ENCODE results near the gene LAMA2. TPM values are rescaled to one million over a fixed set of nuclear protein-coding genes. Genes with fewer than 3 reads are reported as not detected.

The LAMA2 gene
- polyA plus RNA-seq, 1 of the 3 experiments (the other 2 are of a cell fraction), result 0.92 TPM

GRCh38 chr6:129105793-129106192 is 222.9 kb downstream of the LAMA2 start:
- Histone ChIP-seq H3K4me3 (ENCODE audit: low read depth in 2 of 2, low read length in 1 of 2) (no peak overlapping the region), H3K27ac (ENCODE audit: low read depth in 2 of 2, low read length in 1 of 2) (no peak overlapping the region), H3K27me3 (ENCODE audit: insufficient read depth) (no peaks in the 10 kb centered on the region; the same call in 1 of the 2 replicates), H2AFZ (ENCODE audit: low read depth) (no peak overlapping the region), H3K36me3 (replicated peaks in 1 of 2; ENCODE audit: control insufficient read depth in 1 of 2, insufficient read depth in 2 of 2, low read length in 1 of 2) (no peaks in the 10 kb centered on the region), H3F3A (replicated peaks; ENCODE audit: insufficient read depth) (no peaks in the 10 kb centered on the region), H3K4me1 (ENCODE audit: control insufficient read depth in 1 of 2, insufficient read depth in 2 of 2, low read depth in 1 of 2, low read length in 1 of 2) (no peaks in the 10 kb centered on the region), H4K20me1 (ENCODE audit: insufficient read depth) (no peaks in the 10 kb centered on the region), H3K9ac (no peak overlapping the region), H3K79me2 (ENCODE audit: insufficient read depth) (no peaks in the 10 kb centered on the region), H3K9me2 (no peaks in the 10 kb centered on the region), H3K9me3 (no peaks in the 10 kb centered on the region), H3K4me2 (no peak overlapping the region)
- DNase-seq, result no peak
- TF ChIP-seq FOXM1 (IDR thresholded peaks at IDR 0.05; ENCODE audit: low read depth) (no peak), POLR2AphosphoS5 (IDR thresholded peaks at IDR 0.05; ENCODE audit: low read depth, low read length) (no peak), RXRA (IDR thresholded peaks at IDR 0.05; ENCODE audit: borderline replicate concordance, low read depth) (no peak), EP300 (IDR thresholded peaks at IDR 0.05; ENCODE audit: borderline replicate concordance in 1 of 2, low read depth in 1 of 2, low read length in 1 of 2) (no peak), GABPA (IDR thresholded peaks at IDR 0.05; ENCODE audit: low read depth) (no peak), IRF3 (IDR thresholded peaks at IDR 0.05; ENCODE audit: low read depth, low read length) (no peak), RFX5 (IDR thresholded peaks at IDR 0.05; ENCODE audit: low read length) (no peak), TCF12 (IDR thresholded peaks at IDR 0.05) (no peak), GATA2 (CRISPR knock-in tag; IDR thresholded peaks at IDR 0.05) (no peak), EZH2phosphoT487 (IDR thresholded peaks at IDR 0.05; ENCODE audit: borderline replicate concordance, low read depth) (no peak), USF1 (IDR thresholded peaks at IDR 0.05; ENCODE audit: borderline replicate concordance, low read depth) (no peak), FOXJ3 (CRISPR knock-in tag; IDR thresholded peaks at IDR 0.05) (no peak), ELF1 (IDR thresholded peaks at IDR 0.05) (no peak), NFIC (IDR thresholded peaks at IDR 0.05; ENCODE audit: borderline replicate concordance) (no peak), CHD2 (IDR thresholded peaks at IDR 0.05; ENCODE audit: low read length, partially characterized antibody) (no peak), FOSL2 (IDR thresholded peaks at IDR 0.05; ENCODE audit: borderline replicate concordance, low read depth) (no peak)
- TF ChIP-seq, protein P1, sequence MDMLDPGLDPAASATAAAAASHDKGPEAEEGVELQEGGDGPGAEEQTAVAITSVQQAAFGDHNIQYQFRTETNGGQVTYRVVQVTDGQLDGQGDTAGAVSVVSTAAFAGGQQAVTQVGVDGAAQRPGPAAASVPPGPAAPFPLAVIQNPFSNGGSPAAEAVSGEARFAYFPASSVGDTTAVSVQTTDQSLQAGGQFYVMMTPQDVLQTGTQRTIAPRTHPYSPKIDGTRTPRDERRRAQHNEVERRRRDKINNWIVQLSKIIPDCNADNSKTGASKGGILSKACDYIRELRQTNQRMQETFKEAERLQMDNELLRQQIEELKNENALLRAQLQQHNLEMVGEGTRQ (IDR thresholded peaks at IDR 0.05; ENCODE audit: borderline replicate concordance, low read depth, low read length), result no peak
- TF ChIP-seq, protein P2, sequence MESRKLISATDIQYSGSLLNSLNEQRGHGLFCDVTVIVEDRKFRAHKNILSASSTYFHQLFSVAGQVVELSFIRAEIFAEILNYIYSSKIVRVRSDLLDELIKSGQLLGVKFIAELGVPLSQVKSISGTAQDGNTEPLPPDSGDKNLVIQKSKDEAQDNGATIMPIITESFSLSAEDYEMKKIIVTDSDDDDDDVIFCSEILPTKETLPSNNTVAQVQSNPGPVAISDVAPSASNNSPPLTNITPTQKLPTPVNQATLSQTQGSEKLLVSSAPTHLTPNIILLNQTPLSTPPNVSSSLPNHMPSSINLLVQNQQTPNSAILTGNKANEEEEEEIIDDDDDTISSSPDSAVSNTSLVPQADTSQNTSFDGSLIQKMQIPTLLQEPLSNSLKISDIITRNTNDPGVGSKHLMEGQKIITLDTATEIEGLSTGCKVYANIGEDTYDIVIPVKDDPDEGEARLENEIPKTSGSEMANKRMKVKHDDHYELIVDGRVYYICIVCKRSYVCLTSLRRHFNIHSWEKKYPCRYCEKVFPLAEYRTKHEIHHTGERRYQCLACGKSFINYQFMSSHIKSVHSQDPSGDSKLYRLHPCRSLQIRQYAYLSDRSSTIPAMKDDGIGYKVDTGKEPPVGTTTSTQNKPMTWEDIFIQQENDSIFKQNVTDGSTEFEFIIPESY (IDR thresholded peaks at IDR 0.05; ENCODE audit: borderline replicate concordance, low read depth), result no peak
- ChIA-PET POLR2A (no interaction called here), CTCF (no interaction called here)
- 2% methylated on average over 2 of the region's 2 CpGs for WGBS (ENCODE audit: low lambda C conversion rate)

All from SK-N-SH (cell line).